Right atrium auricular region (tissue), 2 donors: ENCODE measurements around the gene THSD7B. TPM values are rescaled to one million over a fixed set of nuclear protein-coding genes. Genes with fewer than 3 reads are reported as not detected.

ENCODE experiments used
- DNase-seq: peaks from one replicate; pipeline ENCODE4 v3.0.0-alpha.2; 2019; ENCODE audit warnings: low spot score
- H3K27ac ChIP-seq, 2 donors: fragments of 200-600 bp; sonication (generic); 1 replicate in 1 of 2; 2 replicates in 1 of 2; pipeline ENCODE4 v1.5.1; 2016 to 2019
- H3K27me3 ChIP-seq, 2 donors: fragments of 200-600 bp; sonication (generic); one replicate each; pipeline versions ENCODE4 v1.5.1 to v1.6.0; 2017 to 2019
- H3K36me3 ChIP-seq: fragments of 200-600 bp; sonication (generic); one replicate; pipeline ENCODE4 v1.5.1; 2016
- H3K4me1 ChIP-seq, 2 donors: fragments of 200-600 bp; sonication (generic); one replicate each; pipeline versions ENCODE4 v1.5.1 to v1.6.0; 2017 to 2019
- H3K4me3 ChIP-seq, 2 donors: fragments of 200-600 bp; sonication (generic); 1 replicate in 1 of 2; 2 replicates in 1 of 2; pipeline ENCODE4 v1.5.1; 2017 to 2019; ENCODE audit warnings: mild to moderate bottlenecking in 1 of 2, moderate library complexity in 1 of 2
- H3K9me3 ChIP-seq, 2 donors: fragments of 200-600 bp; sonication (generic); one replicate each; pipeline ENCODE4 v1.5.1; 2019
- CTCF ChIP-seq, 2 donors: fragments of 200-600 bp; sonication (generic); IDR thresholded peaks; one replicate each; pipeline ENCODE4 v1.5.1; 2019; ENCODE audit warnings: antibody characterized with exemption in 2 of 2
- total RNA-seq, 2 donors: library from RNA; depleted of rRNA; stranded (reverse); fragments of >200 nt; gene quantifications; one replicate each; pipeline ENCODE4 v1.1.0, GENCODE V29; 2016

THSD7B gene
- total RNA-seq, 2 donors from 2014 or later: 0.07 to 0.08 TPM

GRCh38 chr2:137525132-137525531 is 759.8 kb downstream of the THSD7B start:
- DNase-seq: no peak
- no peak overlapping the region for H3K27ac ChIP-seq
- no peaks in the 10 kb centered on the region for H3K4me1 ChIP-seq
- TF ChIP-seq CTCF (IDR thresholded peaks at IDR 0.05): no peak
- H3K36me3 ChIP-seq: no peaks in the 10 kb centered on the region
- H3K4me3 ChIP-seq: no peak overlapping the region
- no peaks in the 10 kb centered on the region for H3K27me3 ChIP-seq
- H3K9me3 ChIP-seq: no peaks in the 10 kb centered on the region

DNA sequence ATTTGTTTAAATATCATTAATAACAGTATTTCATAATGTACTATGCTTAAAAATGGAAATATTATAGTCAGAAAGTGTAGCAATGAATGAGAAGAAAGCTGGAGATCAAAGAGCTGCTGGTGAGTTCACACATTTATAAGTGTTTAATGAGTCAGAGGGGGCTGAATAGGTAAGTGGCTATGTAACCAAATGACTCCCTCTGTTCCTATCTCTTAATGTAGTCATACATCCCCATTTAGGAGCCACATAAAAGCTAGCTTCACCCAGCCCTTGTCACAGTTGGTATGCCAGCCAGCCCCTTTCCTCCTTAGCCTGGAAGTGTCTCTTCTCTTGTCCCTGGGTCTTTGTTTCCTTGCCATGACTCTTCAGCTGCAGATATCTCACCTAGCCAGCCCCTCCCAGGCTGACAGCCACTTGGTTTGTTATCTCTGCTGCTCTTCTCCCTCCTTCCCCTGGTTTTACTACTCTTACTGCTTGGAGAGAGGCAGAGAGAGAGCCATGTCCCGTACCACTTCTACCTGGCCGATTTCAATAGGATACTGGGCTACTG is 760.4 kb downstream of the THSD7B start:
- no peak for DNase-seq
- no peak overlapping the region for H3K4me3 ChIP-seq
- no peak for TF ChIP-seq CTCF (IDR thresholded peaks at IDR 0.05)
- H3K4me1 ChIP-seq: no peaks in the 10 kb centered on the region
- no peaks in the 10 kb centered on the region for H3K9me3 ChIP-seq
- H3K27me3 ChIP-seq: no peaks in the 10 kb centered on the region
- no peak overlapping the region for H3K27ac ChIP-seq
- H3K36me3 ChIP-seq: no peaks in the 10 kb centered on the region

GRCh38 chr2:137535897-137536296 is 770.6 kb downstream of the THSD7B start:
- Histone ChIP-seq H3K27me3 (no peaks in the 10 kb centered on the region), H3K4me3 (no peak overlapping the region), H3K36me3 (no peaks in the 10 kb centered on the region), H3K27ac (no peak overlapping the region), H3K9me3 (no peaks in the 10 kb centered on the region), H3K4me1 (no peaks in the 10 kb centered on the region)
- TF ChIP-seq CTCF (IDR thresholded peaks at IDR 0.05): no peak
- DNase-seq: no peak

GRCh38 chr2:137539336-137539735 is 774.0 kb downstream of the THSD7B start:
- Histone ChIP-seq H3K9me3 (peaks cover 0 to 11% of the 10 kb centered on the region in 2 donors), H3K4me1 (no peaks in the 10 kb centered on the region), H3K36me3 (no peaks in the 10 kb centered on the region), H3K27me3 (no peaks in the 10 kb centered on the region), H3K27ac (no peak overlapping the region), H3K4me3 (no peak overlapping the region)
- TF ChIP-seq CTCF (IDR thresholded peaks at IDR 0.05): no peak
- no peak for DNase-seq

GRCh38 chr2:137547842-137548241 is 782.5 kb downstream of the THSD7B start:
- Histone ChIP-seq H3K4me3 (no peak overlapping the region), H3K4me1 (no peaks in the 10 kb centered on the region), H3K27ac (no peak overlapping the region), H3K36me3 (no peaks in the 10 kb centered on the region), H3K27me3 (no peaks in the 10 kb centered on the region), H3K9me3 (no peaks in the 10 kb centered on the region)
- no peak for TF ChIP-seq CTCF (IDR thresholded peaks at IDR 0.05)
- no peak for DNase-seq

DNA sequence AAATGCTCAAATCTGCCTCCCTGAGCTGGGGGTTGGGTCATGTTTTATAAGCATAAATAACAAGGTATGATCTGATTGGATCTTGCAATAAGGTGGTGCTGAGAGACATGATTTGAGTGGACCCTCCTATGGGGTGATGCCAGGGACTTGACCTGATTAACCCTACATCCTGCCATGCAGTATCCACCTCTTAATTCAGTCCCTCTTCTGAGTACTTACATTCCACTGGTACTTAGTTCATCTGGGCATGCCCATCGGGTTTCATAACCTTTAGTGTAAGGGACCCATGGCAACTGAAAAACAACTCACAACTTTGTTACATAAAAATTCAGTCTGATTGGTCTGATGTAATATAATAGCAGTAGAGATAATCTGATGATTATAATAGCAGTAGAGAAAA is 801.0 kb downstream of the THSD7B start:
- Histone ChIP-seq H3K4me3 (no peak overlapping the region), H3K27me3 (no peaks in the 10 kb centered on the region), H3K27ac (no peak overlapping the region), H3K9me3 (no peaks in the 10 kb centered on the region), H3K36me3 (no peaks in the 10 kb centered on the region), H3K4me1 (no peaks in the 10 kb centered on the region)
- TF ChIP-seq CTCF (IDR thresholded peaks at IDR 0.05): no peak
- no peak for DNase-seq
